Central memory CD8-positive, alpha-beta T cell (primary cell): ENCODE results near the gene TGM1.

Source experiments
- ATAC-seq: fragments of 150-1000 bp; cut with Tn5 transposase; replicated peaks from 2 replicates; pipeline ENCODE4 v1.10.0; 2022; ENCODE audit warnings: mild to moderate bottlenecking, moderate FRiP score, moderate number of reproducible peaks; ENCODE audit not compliant: poor library complexity, severe bottlenecking; ENCODE audit errors: extremely low read depth
- DNase-seq, 2 donors: peaks; one replicate each; pipeline ENCODE4 v3.0.0; 2021; ENCODE audit warnings: low spot score in 2 of 2
- H3K27ac Mint-ChIP-seq: one replicate; pipeline ENCODE4 v1.8.0; 2022; ENCODE audit warnings: low read depth, mild to moderate bottlenecking, moderate library complexity, mixed read lengths
- H3K27me3 Mint-ChIP-seq: one replicate; pipeline ENCODE4 v1.8.0; 2022; ENCODE audit warnings: mixed read lengths
- H3K36me3 Mint-ChIP-seq: one replicate; pipeline ENCODE4 v1.8.0; 2022; ENCODE audit warnings: mild to moderate bottlenecking, moderate library complexity, mixed read lengths; ENCODE audit not compliant: insufficient read depth
- H3K4me1 Mint-ChIP-seq: one replicate; pipeline ENCODE4 v1.8.0; 2022; ENCODE audit warnings: mixed read lengths
- H3K4me3 Mint-ChIP-seq: one replicate; pipeline ENCODE4 v1.8.0; 2022; ENCODE audit warnings: mild to moderate bottlenecking, moderate library complexity, mixed read lengths
- H3K9me3 Mint-ChIP-seq: one replicate; pipeline ENCODE4 v1.8.0; 2022; ENCODE audit warnings: mixed read lengths

The TGM1 gene

DNA sequence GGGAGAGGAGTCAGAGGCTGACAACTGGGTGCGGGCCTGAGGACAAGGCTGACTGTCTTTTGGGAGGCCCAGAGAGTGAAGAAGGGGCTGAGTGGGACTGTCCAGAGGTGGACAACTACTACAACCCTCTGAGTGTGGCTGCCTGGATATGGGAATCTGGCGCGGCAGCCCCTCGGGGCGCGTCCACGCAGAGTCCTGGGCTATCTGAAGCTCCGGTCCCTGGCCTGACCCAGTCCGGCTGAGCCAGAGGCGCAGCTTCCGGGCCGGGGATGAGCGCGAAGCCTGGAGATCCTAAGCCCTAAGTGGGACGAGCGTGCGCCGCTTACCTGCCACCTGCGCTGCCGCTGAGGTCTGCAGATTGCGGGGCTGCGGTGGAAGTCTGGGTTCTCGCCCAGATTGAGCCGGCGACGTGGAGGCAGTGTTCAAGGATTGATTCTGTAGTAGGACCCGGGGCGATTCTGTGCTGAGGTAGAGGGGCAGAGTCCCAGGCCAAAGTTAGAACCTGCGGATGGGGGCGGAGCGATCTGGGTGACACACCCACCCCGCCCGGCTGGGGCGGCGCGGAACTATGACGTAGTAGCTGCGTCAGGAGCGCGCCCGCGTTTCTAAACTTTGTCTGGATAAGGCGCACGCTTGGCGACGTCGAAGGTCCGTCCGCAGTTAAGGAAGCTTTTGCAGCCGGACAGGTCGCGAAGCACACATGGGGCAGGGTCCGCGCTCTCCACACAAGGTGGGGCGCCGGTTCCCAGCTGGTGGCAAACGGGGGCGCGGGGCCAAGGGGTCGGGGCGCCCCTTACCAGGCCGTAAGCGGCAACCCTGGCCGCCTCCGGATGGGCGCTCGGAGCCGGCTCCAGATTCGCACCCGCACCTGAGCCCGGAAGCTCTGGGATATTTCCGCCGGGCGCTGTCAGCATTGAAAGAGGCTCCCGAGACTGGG is 36.5 kb upstream of the TGM1 start, which contains the start of the genes DHRS1 and NOP9:
DHRS1 (minus strand) TSS at position 526 of the 937 bp plus-strand sequence. CDS start 674 bp downstream, outside the sequence.
NOP9 (plus strand) TSS at position 596 of the 937 bp plus-strand sequence; CDS start at position 701, 105 bp downstream.
- Mint-ChIP-seq H3K27me3 (no peaks in the 10 kb centered on the region), H3K27ac (peak within 1 kb of the TSS; percentile 92), H3K36me3 (peaks cover 45% of the 10 kb centered on the region), H3K9me3 (no peaks in the 10 kb centered on the region), H3K4me1 (peaks cover 41% of the 10 kb centered on the region), H3K4me3 (peak within 1 kb of the TSS; percentile 90)
- ATAC-seq: peak; percentile 82
- peak; percentile 90 to 92 for DNase-seq

- Mint-ChIP-seq H3K4me1 (peaks cover 41% of the 10 kb centered on the region), H3K4me3 (peak overlapping the region; percentile 90), H3K36me3 (peaks cover 41% of the 10 kb centered on the region), H3K27me3 (no peaks in the 10 kb centered on the region), H3K27ac (peak overlapping the region; percentile 92), H3K9me3 (no peaks in the 10 kb centered on the region)
- ATAC-seq (no peak), DNase-seq (no peak)
Measured at GRCh38 chr14:24298892-24299254, 35.9 kb upstream of the TGM1 start.

DNA sequence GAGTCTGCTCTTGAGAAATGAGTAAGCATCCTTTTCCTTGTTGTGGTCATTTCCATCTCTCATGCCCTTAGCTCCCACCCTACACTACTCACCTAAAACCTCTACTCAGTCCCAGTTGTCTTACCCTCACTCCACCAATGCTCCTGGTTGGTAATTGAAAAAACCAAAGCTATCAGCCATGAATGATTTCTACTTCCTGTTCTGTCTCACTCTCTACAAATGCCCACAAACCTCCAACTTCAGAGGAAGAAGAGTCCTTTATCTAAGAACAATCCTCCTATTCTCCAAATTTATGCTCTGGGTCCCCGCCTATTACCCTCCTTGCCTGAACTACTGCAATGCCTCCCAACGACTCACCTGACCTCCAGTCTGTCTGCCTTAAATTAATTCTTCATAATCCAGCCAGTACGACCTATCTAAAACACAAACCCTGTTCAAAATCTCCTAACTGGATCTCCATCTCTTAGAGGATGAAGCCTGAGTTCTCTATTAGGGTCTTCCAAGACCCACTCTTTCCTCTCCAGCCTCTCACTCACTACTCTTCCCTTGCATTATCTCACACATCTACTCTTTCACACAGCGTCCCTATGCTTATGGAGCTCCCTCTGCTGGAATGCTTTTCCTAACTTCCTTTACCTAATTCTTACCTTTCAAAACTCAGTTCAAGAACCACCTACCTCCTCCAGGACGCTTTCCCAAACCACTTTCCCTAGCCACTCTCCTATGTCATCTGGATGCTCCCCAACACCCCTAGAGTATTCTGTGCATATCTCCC is 34.4 kb upstream of the TGM1 start:
- DNase-seq (no peak), ATAC-seq (no peak)
- no peak overlapping the region for H3K4me3 Mint-ChIP-seq
- H3K36me3 Mint-ChIP-seq: peaks cover 32% of the 10 kb centered on the region
- H3K27ac Mint-ChIP-seq: peak overlapping the region; percentile 75
- no peaks in the 10 kb centered on the region for H3K27me3 Mint-ChIP-seq
- no peaks in the 10 kb centered on the region for H3K9me3 Mint-ChIP-seq
- H3K4me1 Mint-ChIP-seq: peaks cover 41% of the 10 kb centered on the region

DNA sequence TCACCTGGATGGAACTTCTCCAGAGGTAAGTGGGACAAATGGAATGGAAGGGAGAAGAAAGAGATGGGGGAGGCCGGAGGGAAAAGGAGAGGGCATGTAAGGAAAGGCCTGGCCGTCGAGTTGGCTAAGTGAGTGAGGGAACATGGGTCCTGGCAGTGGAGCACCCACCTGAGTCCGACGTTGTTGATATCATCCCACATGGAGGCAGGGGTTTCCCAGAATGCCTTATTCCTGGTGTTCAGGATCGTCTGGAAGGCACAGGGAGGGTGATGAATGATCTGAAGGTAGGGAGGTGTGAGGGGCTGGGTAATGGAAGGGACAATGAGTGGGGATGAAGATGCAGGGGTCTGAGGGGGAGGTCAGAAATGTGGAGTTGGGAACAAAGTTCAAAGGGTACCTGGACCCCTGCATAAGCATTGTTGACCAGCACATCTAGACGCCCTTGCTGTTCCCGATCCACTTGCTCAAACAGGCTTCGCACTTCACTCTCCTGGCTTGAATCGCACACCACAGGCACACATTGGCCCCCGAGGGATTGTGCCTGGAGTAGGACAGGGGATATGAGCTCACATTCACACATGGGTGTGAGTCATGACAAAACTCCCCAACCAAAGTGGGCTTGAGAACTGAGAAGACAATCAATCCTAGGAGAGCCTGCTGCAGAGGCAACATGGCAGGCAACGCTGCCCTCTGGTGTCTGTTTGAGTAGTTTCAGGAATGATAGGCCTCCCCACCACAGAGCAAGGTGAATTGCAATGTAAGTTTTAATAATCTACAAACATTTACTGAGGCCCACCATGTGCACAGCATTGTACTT is 33.6 kb upstream of the TGM1 start:
- DNase-seq: peak; percentile 48 to 64
- Mint-ChIP-seq H3K27ac (peak overlapping the region; percentile 75), H3K4me3 (no peak overlapping the region), H3K36me3 (peaks cover 29% of the 10 kb centered on the region), H3K27me3 (no peaks in the 10 kb centered on the region), H3K4me1 (peaks cover 41% of the 10 kb centered on the region), H3K9me3 (no peaks in the 10 kb centered on the region)
- ATAC-seq: peak; percentile 61

DNA sequence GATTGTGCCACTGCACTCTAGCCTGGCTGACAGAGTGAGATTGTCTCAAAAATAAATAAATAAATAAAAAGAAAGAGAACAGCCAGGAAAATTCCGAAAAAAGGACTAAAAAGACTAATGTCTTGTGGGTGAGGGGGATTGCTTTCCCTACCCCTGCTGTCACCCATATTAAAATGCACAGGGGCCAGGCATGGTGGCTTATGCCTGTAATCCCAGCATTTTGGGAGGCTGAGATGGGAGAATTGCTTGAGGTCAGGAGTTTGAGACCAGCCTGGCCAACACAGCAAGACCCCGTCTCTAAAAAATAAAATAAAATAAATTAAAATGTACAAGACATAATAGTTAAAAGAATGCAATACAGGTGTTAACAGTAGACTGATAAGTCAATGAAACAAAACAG is 30.5 kb upstream of the TGM1 start:
- Mint-ChIP-seq H3K9me3 (no peaks in the 10 kb centered on the region), H3K36me3 (peaks cover 21% of the 10 kb centered on the region), H3K4me1 (peaks cover 19% of the 10 kb centered on the region), H3K27me3 (no peaks in the 10 kb centered on the region), H3K4me3 (no peak overlapping the region), H3K27ac (no peak overlapping the region)
- no peak for DNase-seq
- ATAC-seq: no peak

GRCh38 chr14:24292118-24292807 is 29.3 kb upstream of the TGM1 start:
- H3K4me3 Mint-ChIP-seq: no peak overlapping the region
- H3K27ac Mint-ChIP-seq: no peak overlapping the region
- peaks cover 11% of the 10 kb centered on the region for H3K4me1 Mint-ChIP-seq

DNA sequence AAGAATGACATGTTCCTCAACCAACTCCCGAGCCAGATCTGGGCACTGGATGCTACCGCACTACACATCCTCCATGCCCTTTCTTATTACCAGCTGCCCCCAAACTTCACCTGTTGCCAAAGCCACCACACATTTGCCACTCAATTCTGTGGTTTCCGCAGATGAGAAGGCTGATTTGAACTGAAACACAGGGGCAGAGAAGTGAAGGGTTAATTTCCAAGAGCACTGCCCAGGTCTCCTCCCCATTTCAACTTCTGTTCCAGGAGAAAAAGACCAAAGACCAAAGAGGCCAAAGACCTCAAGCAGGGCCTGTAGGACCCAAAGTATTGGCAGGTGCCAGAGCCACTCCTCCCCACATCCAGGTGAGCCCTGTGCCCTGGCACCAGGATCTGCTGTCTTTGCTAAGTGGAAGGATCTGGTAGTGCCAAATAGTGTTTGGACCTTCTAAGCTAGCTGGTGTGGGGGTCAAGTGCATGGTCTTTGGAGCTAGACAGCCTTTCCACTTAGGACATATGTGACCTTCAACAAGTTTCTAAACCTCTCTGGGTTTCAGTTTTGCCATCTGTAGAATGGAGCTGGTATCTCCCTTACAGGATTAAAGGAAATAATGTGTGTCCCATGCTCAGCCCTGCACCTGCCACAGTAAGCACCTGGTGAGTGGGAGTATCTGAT is 28.6 kb upstream of the TGM1 start:
- Mint-ChIP-seq H3K27ac (no peak overlapping the region), H3K4me3 (no peak overlapping the region), H3K4me1 (peaks cover 4% of the 10 kb centered on the region), H3K9me3 (no peaks in the 10 kb centered on the region), H3K27me3 (no peaks in the 10 kb centered on the region), H3K36me3 (peaks cover 20% of the 10 kb centered on the region)
- ATAC-seq (no peak), DNase-seq (no peak)

More at GRCh38 chr14:24292118-24292807, 29.3 kb upstream of the TGM1 start:
- ATAC-seq (no peak), DNase-seq (no peak)
- peaks cover 20% of the 10 kb centered on the region for H3K36me3 Mint-ChIP-seq
- H3K9me3 Mint-ChIP-seq: no peaks in the 10 kb centered on the region
- H3K27me3 Mint-ChIP-seq: no peaks in the 10 kb centered on the region

GRCh38 chr14:24290746-24291145 is 27.8 kb upstream of the TGM1 start:
- no peak overlapping the region for H3K27ac Mint-ChIP-seq
- H3K27me3 Mint-ChIP-seq: no peaks in the 10 kb centered on the region
- H3K4me1 Mint-ChIP-seq: no peaks in the 10 kb centered on the region
- H3K9me3 Mint-ChIP-seq: no peaks in the 10 kb centered on the region
- H3K36me3 Mint-ChIP-seq: peaks cover 18% of the 10 kb centered on the region
- no peak for DNase-seq
- no peak for ATAC-seq
- no peak overlapping the region for H3K4me3 Mint-ChIP-seq

- H3K4me1 Mint-ChIP-seq: no peaks in the 10 kb centered on the region
- no peaks in the 10 kb centered on the region for H3K27me3 Mint-ChIP-seq
- H3K36me3 Mint-ChIP-seq: peaks cover 13% of the 10 kb centered on the region
- no peak overlapping the region for H3K4me3 Mint-ChIP-seq
- DNase-seq: no peak
- H3K9me3 Mint-ChIP-seq: no peaks in the 10 kb centered on the region
- no peak for ATAC-seq
- H3K27ac Mint-ChIP-seq: no peak overlapping the region
Measured at GRCh38 chr14:24289649-24290280, 26.8 kb upstream of the TGM1 start.

DNA sequence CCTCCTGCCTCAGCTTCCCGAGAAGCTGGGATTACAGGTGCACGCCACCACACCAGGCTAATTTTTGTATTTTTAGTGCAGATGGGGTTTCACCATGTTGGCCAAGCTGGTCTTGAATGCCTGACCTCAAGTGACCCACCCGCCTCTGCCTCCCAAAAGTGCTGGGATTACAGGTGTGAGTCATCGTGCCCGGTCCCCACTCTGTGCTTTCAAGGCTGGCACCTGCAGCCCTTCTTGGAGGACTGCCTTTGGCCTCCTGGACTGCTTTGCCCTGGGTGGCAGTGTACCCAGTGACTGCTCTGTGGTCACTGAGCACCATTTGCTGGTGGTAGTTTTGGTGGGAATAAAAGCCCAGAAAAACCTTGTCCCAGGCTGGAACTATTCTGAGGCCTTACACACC is 24.0 kb upstream of the TGM1 start:
- DNase-seq (no peak), ATAC-seq (no peak)
- H3K4me1 Mint-ChIP-seq: no peaks in the 10 kb centered on the region
- no peak overlapping the region for H3K27ac Mint-ChIP-seq
- H3K36me3 Mint-ChIP-seq: peaks cover 10% of the 10 kb centered on the region
- no peak overlapping the region for H3K4me3 Mint-ChIP-seq
- H3K27me3 Mint-ChIP-seq: no peaks in the 10 kb centered on the region
- no peaks in the 10 kb centered on the region for H3K9me3 Mint-ChIP-seq

GRCh38 chr14:24285351-24285750 is 22.4 kb upstream of the TGM1 start:
- Mint-ChIP-seq H3K27ac (no peak overlapping the region), H3K4me1 (no peaks in the 10 kb centered on the region), H3K9me3 (no peaks in the 10 kb centered on the region), H3K4me3 (no peak overlapping the region), H3K27me3 (no peaks in the 10 kb centered on the region), H3K36me3 (peaks cover 3% of the 10 kb centered on the region)
- no peak for ATAC-seq
- no peak for DNase-seq
